Posterior vena cava (tissue), 2 donors: Measurements from ENCODE around the gene AIG1. TPM values are rescaled to one million over a fixed set of nuclear protein-coding genes. Genes with fewer than 3 reads are reported as not detected.
"Not testable (repeated sequence)": the region's sequence is repeated elsewhere in the genome, so short reads cannot be mapped to it uniquely, and the experiment has no call there.

ENCODE experiments used
- DNase-seq: peaks from one replicate; pipeline ENCODE4 v3.0.0-alpha.2; 2020; ENCODE audit warnings: low spot score
- intact Hi-C, 2 donors: fragments of 100-400 bp; cut with DNase I; formaldehyde crosslinking; loops; one replicate each; pipeline versions ENCODE4 v1.14.1 to v1.14.2; 2022 to 2023
- total RNA-seq, 2 donors: library from RNA; stranded (reverse); fragmentation: NEBNext Ultra II Directional; extraction: Animal tissue kit (Norgen Biotek cat#: 25700); gene quantifications; one replicate each; pipeline ENCODE4 v1.2.1, GENCODE V29; 2021
- donor health status: DM: yes; HTN: yes; CAD: no.
- donor health status: DM: yes; HTN: yes; CAD: no.

Gene AIG1
- total RNA-seq, 2 donors from 2014 or later: 25.8 to 32.7 TPM

GRCh38 chr6:143115728-143116127 is 55.0 kb downstream of the AIG1 start:
- no peak for DNase-seq
- intact Hi-C loops: no loop called here

- no peak for DNase-seq
- intact Hi-C loops: no loop called here
These were observed 56.4 kb downstream of the AIG1 start for GRCh38 chr6:143117108-143117507.

GRCh38 chr6:143119260-143119659 is 58.6 kb downstream of the AIG1 start:
- no peak for DNase-seq
- intact Hi-C loops: no loop called here

- DNase-seq: no peak
- intact Hi-C loops: no loop called here
These were observed 62.4 kb downstream of the AIG1 start for GRCh38 chr6:143123081-143123480.

GRCh38 chr6:143123941-143124340 is 63.3 kb downstream of the AIG1 start:
- intact Hi-C loops: no loop called here
- DNase-seq: no peak

GRCh38 chr6:143125455-143125854 is 64.8 kb downstream of the AIG1 start:
- DNase-seq: no peak
- intact Hi-C loops: no loop called here

- DNase-seq: no peak
- intact Hi-C loops: no loop called here
These were observed 65.3 kb downstream of the AIG1 start for GRCh38 chr6:143125864-143126573.

GRCh38 chr6:143126574-143126941 is 65.9 kb downstream of the AIG1 start:
- DNase-seq: no peak
- intact Hi-C loops: no loop called here

- intact Hi-C loops: no loop called here
- DNase-seq: no peak
These were observed 67.4 kb downstream of the AIG1 start for GRCh38 chr6:143127941-143128680.

- intact Hi-C loops: no loop called here
- DNase-seq: no peak
These were observed 68.0 kb downstream of the AIG1 start for GRCh38 chr6:143128681-143129015.

- no peak for DNase-seq
- intact Hi-C loops: no loop called here
These were observed 70.2 kb downstream of the AIG1 start for GRCh38 chr6:143130928-143131327.

- no peak for DNase-seq
- intact Hi-C loops: no loop called here
These were observed 74.6 kb downstream of the AIG1 start for GRCh38 chr6:143135325-143135724.

GRCh38 chr6:143135797-143136561 is 75.3 kb downstream of the AIG1 start:
- DNase-seq: no peak
- intact Hi-C loops: no loop called here

- DNase-seq: no peak
These were observed 76.0 kb downstream of the AIG1 start for GRCh38 chr6:143136647-143137046.

GRCh38 chr6:143139239-143139784 is 78.6 kb downstream of the AIG1 start:
- no peak for DNase-seq
- intact Hi-C loops: no loop called here

More at GRCh38 chr6:143136647-143137046, 76.0 kb downstream of the AIG1 start:
- intact Hi-C loops: no loop called here

GRCh38 chr6:143139884-143140283 is 79.2 kb downstream of the AIG1 start:
- DNase-seq, intact Hi-C loops: not testable (repeated sequence)

- intact Hi-C loops: no loop called here
These were observed 80.1 kb downstream of the AIG1 start for GRCh38 chr6:143140767-143141166.

GRCh38 chr6:143141442-143141841 is 80.8 kb downstream of the AIG1 start:
- DNase-seq: no peak
- intact Hi-C loops: no loop called here

More at GRCh38 chr6:143140767-143141166, 80.1 kb downstream of the AIG1 start:
- DNase-seq: no peak

- no peak for DNase-seq
- intact Hi-C loops: no loop called here
These were observed 85.6 kb downstream of the AIG1 start for GRCh38 chr6:143146186-143146851.

- no peak for DNase-seq
- intact Hi-C loops: no loop called here
These were observed 89.1 kb downstream of the AIG1 start for GRCh38 chr6:143149771-143150170.
